ENCODE measurements around the gene MRPS11. TPM values are rescaled to one million over a fixed set of nuclear protein-coding genes. Genes with fewer than 3 reads are reported as not detected.
A peak's percentile ranks its signal among the peaks of the same experiment; 100 is the strongest.

Gene MRPS11
- total RNA-seq, 2 donors from 2014 or later: 45.7 to 73.6 TPM

DNA sequence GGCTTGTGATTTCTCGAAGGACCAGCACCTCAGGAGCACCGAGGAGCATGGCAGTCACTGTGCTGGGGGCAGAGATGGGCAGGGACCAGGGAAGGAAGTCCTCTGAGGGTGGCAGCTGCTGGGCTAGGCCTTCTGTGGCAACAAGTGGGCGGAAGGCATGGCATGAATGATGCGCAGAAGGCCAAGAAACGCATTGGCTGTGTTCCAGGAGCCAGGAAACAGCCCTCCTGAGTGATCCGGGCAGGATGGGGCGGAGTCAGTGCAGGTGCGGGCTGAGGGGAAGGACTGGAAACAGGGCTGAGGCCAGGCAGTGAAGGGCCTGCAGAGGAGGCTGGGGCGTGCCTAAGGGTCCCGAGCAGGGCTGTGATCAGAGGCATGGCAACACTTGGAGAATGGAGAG is 23.6 kb downstream of the MRPS11 start:
- intact Hi-C loops (cut with DNase I): no loop called here
- Histone ChIP-seq H3K27ac (no peak overlapping the region), H3K36me3 (no peaks in the 10 kb centered on the region), H3K9ac (ENCODE audit: low read depth in 2 of 2, low read length in 2 of 2) (no peak overlapping the region), H3K9me3 (no peaks in the 10 kb centered on the region), H3K4me3 (no peak overlapping the region), H3K27me3 (no peaks in the 10 kb centered on the region), H3K4me1 (no peaks in the 10 kb centered on the region)
- TF ChIP-seq, protein P1, sequence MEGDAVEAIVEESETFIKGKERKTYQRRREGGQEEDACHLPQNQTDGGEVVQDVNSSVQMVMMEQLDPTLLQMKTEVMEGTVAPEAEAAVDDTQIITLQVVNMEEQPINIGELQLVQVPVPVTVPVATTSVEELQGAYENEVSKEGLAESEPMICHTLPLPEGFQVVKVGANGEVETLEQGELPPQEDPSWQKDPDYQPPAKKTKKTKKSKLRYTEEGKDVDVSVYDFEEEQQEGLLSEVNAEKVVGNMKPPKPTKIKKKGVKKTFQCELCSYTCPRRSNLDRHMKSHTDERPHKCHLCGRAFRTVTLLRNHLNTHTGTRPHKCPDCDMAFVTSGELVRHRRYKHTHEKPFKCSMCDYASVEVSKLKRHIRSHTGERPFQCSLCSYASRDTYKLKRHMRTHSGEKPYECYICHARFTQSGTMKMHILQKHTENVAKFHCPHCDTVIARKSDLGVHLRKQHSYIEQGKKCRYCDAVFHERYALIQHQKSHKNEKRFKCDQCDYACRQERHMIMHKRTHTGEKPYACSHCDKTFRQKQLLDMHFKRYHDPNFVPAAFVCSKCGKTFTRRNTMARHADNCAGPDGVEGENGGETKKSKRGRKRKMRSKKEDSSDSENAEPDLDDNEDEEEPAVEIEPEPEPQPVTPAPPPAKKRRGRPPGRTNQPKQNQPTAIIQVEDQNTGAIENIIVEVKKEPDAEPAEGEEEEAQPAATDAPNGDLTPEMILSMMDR (IDR thresholded peaks at IDR 0.05): no peak
- peak; percentile 29 for DNase-seq

DNA sequence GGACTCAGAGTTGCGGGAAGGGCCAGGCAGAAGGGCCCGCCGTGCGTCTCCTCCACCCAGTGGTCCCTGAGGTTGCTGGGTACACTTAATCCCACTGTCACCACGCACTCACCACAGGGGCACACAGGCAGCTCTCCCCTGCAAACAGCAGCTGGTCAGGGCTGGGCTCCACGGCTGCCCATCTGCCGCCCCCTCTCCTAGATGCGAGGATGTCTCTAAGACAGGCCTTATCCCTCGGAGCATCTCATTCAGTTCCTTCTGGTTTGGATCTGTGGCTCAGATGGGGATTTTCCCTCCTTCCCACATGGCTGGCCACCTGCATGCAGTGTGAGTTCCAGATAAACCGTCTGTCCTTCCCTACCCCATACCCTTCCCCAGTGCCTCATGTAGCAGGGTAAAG is 26.3 kb downstream of the MRPS11 start:
- intact Hi-C loops (cut with DNase I): no loop called here
- H3K4me1 ChIP-seq: no peaks in the 10 kb centered on the region
- no peak for DNase-seq
- H3K9ac ChIP-seq (ENCODE audit: low read depth in 2 of 2, low read length in 2 of 2): no peak overlapping the region
- no peak overlapping the region for H3K27ac ChIP-seq
- TF ChIP-seq, protein P1 (IDR thresholded peaks at IDR 0.05): no peak
- H3K4me3 ChIP-seq: no peak overlapping the region
- no peaks in the 10 kb centered on the region for H3K27me3 ChIP-seq
- no peaks in the 10 kb centered on the region for H3K9me3 ChIP-seq
- no peaks in the 10 kb centered on the region for H3K36me3 ChIP-seq

DNA sequence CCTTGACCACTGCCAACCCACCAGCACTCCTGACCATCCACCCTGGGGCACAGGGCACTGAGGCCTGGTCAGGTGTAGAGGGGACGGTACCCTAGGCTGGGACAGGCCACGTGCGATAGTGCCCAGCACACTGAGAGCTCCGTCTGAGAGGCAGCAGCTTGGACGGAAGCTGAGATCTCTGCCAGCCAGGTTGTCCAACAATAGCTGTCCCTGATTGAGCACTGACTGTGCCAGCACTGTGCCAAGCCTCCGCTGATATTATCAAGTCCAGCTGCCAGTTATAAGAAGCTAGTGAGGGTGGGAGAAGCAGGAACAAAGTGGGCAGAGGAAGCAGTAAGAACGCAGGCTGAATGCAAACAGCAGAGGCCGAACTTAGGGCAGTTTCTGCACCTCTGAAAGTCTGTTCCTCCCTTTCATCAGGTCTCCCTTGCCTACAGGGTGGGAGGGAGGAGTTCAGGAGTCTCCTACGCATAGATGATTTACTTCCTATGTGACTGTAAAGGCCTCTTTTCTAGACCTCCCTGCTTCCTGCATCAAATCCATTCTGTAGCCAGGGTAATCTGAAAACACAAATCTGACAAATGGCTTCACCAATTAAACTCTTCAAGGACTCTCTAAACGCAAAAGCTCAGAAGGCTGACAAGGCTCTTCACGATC is 29.7 kb downstream of the MRPS11 start:
- TF ChIP-seq, protein P1 (IDR thresholded peaks at IDR 0.05): no peak
- no peaks in the 10 kb centered on the region for H3K9me3 ChIP-seq
- intact Hi-C loops (cut with DNase I): no loop called here
- no peaks in the 10 kb centered on the region for H3K4me1 ChIP-seq
- no peaks in the 10 kb centered on the region for H3K27me3 ChIP-seq
- H3K36me3 ChIP-seq: no peaks in the 10 kb centered on the region
- H3K27ac ChIP-seq: no peak overlapping the region
- H3K4me3 ChIP-seq: no peak overlapping the region
- no peak overlapping the region for H3K9ac ChIP-seq (ENCODE audit: low read depth in 2 of 2, low read length in 2 of 2)
- DNase-seq: no peak

DNA sequence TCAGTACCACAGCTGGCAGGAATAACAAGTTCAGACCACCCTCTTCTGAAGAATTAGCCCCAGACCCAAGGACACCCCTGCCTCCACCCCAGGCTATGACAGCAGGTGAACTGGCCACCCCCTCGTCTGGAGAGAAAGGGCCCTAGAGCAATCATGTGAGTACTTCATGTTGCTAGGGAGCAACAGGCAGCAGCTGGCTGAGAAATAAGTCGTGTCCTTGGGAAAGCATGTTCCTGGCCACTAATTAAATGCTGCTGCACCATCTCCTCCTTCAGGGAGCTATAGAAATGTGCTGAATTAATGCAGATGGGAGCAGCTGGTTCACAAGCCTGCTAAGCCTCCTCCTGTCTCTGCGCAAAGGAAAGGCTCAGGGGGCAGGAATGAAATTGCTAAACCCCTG is 31.5 kb downstream of the MRPS11 start:
- Histone ChIP-seq H3K36me3 (no peaks in the 10 kb centered on the region), H3K9me3 (no peaks in the 10 kb centered on the region), H3K9ac (ENCODE audit: low read depth in 2 of 2, low read length in 2 of 2) (no peak overlapping the region), H3K27ac (no peak overlapping the region), H3K4me3 (no peak overlapping the region), H3K27me3 (no peaks in the 10 kb centered on the region), H3K4me1 (no peaks in the 10 kb centered on the region)
- DNase-seq: no peak
- TF ChIP-seq, protein P1 (IDR thresholded peaks at IDR 0.05): no peak
- intact Hi-C loops (cut with DNase I): no loop called here

DNA sequence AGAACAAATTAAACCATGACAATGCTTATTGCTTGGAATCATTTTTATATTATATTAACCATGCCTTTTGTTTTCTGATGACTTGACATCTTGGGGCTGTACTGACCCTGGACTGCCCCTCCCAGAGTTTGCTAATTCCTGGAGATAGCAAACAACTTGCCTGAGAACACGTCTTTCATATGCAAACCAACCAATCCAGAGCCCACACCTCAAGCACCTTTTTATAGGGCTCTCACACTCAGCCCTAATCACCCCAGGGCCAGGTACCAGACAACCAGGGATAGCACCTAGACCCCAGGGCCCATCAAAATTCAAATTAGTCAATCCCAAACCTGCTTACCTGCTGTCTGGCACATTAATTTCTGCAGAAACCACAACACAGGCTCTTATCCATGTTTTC is 36.9 kb downstream of the MRPS11 start:
- no peaks in the 10 kb centered on the region for H3K9me3 ChIP-seq
- no peak for DNase-seq

More for the DNA sequence above, 36.9 kb downstream of the MRPS11 start:
- Histone ChIP-seq H3K27me3 (no peaks in the 10 kb centered on the region), H3K4me1 (no peaks in the 10 kb centered on the region), H3K9ac (ENCODE audit: low read depth in 2 of 2, low read length in 2 of 2) (no peak overlapping the region), H3K36me3 (no peaks in the 10 kb centered on the region), H3K4me3 (no peak overlapping the region), H3K27ac (no peak overlapping the region)
- TF ChIP-seq, protein P1 (IDR thresholded peaks at IDR 0.05): no peak
- intact Hi-C loops (cut with DNase I): no loop called here
